ENCODE data around the gene C16orf89.

DNA sequence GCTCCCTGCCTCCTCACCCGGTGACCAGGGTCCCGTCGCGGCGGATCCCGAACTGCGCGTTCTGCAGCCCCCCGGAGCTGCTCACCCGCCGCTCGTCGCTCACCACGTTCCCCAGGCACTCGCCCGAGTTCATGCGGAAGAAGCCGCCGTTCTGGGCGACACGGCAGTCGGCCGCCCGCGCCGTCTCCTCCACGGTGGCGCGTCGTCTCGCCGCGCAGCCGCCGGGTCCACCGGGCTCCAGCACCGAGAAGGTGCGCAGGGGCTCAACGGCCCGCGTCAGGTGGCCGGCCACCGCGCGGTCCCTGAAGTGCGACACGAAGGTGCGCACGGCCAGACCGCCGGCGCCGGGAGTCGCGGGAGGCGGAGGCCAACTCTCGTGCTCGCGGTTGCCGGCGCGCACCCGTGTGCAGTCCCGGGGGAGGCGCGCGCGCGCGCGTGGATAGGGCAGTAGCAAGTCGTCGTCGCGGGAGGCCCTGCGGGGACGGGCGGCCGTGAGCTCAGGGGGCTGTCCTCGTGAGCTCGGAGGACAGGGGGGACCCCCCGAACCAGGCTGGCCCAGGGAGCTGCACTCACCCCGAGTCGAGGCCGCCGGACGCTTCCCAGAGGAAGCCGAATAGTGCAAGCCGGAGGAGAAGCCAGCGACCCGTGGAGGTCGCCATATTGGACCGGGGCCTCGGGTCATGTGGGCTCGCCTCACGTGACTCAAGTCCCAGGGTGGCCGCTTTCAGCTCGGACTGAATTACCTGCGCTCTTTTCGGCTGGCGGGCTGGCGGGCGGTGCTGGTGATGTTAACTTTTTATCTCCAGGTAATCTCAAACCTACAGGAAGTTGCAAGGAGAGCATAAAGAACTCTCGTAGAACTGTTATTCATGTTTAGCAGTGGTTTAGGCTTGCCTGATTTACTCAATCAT lies 32.2 kb downstream of the C16orf89 start, which contains the start of gene NAGPA:
- TF ChIP-seq POLR2AphosphoS2 (IDR thresholded peaks at IDR 0.05; ENCODE audit: low read depth, low read length): no peak
- TF ChIP-seq, protein P1, sequence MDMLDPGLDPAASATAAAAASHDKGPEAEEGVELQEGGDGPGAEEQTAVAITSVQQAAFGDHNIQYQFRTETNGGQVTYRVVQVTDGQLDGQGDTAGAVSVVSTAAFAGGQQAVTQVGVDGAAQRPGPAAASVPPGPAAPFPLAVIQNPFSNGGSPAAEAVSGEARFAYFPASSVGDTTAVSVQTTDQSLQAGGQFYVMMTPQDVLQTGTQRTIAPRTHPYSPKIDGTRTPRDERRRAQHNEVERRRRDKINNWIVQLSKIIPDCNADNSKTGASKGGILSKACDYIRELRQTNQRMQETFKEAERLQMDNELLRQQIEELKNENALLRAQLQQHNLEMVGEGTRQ (IDR thresholded peaks at IDR 0.05; ENCODE audit: borderline replicate concordance, low read depth, low read length): peak; percentile 99
- TF ChIP-seq PKNOX1 (IDR thresholded peaks at IDR 0.05): no peak
- no peak for TF ChIP-seq NFYA (IDR thresholded peaks at IDR 0.05; ENCODE audit: borderline replicate concordance, low read depth, low read length)
- peak; percentile 97 for TF ChIP-seq MAX (IDR thresholded peaks at IDR 0.05; ENCODE audit: low read depth, low read length)
- TF ChIP-seq POLR2A (IDR thresholded peaks at IDR 0.05; ENCODE audit: low read depth, low read length): peak; percentile 77
- no peak for TF ChIP-seq MTA2 (IDR thresholded peaks at IDR 0.05; ENCODE audit: low read depth)
- no peak for TF ChIP-seq CHD2 (IDR thresholded peaks at IDR 0.05; ENCODE audit: borderline replicate concordance, low read depth, low read length)
- no peak for TF ChIP-seq CTCF (IDR thresholded peaks at IDR 0.05 in 2 of 3, conservative IDR thresholded peaks at IDR 0.05 in 1 of 3; ENCODE audit: control insufficient read depth in 2 of 3, extremely low read depth in 1 of 3, insufficient read depth in 1 of 3, low read depth in 3 of 3, low read length in 3 of 3)

Data from GM12878 (cell line).